ENCODE measurements around the gene KDM4F.

Gene KDM4F

DNA sequence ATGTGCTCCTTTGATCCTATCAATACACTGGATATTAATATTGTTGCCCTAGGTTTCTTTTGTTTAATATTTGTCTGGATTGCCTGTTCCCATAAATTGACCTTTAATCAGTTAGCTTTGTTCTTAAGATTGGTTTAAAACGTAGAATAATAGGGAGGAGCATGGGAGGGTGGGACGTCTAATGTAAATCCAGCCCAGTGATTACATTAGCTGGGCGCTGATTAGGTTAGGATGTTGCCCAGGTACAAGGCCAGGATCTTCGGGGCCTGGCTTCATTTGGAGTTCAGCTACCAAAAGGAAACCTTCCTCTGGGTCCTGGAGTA is 17.5 kb downstream of the KDM4F start, which contains the start of gene SRSF8:
SRSF8 (plus strand) TSS at position 204 of the 323 bp plus-strand sequence. CDS start 308 bp downstream, outside the sequence.
- DNase-seq: no peak

- DNase-seq: peak; percentile 80
Measured at GRCh38 chr11:95067039-95067840, 18.0 kb downstream of the KDM4F start.

- DNase-seq: no peak
Measured at GRCh38 chr11:95067841-95068219, 18.6 kb downstream of the KDM4F start.

DNA sequence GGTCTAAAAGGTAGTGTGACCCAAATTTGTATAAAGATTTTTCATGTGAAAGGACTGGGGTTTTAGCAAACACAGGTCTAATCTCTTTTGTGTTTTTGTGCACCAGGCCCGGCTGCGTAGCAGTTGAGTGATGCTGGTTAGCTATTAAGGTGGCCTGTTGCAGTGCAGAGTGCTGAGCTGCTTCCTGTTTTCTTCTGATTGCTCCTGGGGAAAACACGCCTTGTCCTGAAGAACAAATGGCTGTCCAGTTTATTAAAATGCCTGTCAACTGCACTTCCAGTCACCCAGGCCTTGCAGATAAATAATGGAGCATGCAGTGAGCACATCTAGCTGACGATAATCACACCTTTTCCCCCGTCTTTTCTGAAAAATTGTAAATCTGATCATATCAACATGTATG is 19.3 kb downstream of the KDM4F start:
- DNase-seq: peak; percentile 49

DNA sequence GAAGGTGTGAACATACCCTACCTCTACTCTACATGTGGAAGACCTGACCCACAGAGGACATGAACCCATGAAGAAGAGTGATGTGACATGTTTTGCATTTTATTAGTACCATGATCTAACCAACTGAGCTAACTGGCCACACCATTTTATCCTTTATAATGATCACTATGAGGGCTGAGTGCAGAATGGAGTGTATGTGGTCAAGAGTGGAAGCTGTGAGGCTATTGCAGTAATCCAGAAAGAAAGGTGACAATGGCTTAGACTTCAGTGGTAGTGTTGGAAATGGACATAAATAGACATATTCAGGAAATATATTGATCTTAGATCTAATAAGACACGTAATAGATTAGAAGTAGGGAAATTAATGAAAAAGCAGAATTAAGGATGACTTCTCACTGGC is 21.2 kb downstream of the KDM4F start:
- DNase-seq: no peak

GRCh38 chr11:95072948-95073347 is 23.7 kb downstream of the KDM4F start:
- DNase-seq: no peak

- no peak for DNase-seq
Measured at GRCh38 chr11:95074792-95075563, 25.8 kb downstream of the KDM4F start.

DNA sequence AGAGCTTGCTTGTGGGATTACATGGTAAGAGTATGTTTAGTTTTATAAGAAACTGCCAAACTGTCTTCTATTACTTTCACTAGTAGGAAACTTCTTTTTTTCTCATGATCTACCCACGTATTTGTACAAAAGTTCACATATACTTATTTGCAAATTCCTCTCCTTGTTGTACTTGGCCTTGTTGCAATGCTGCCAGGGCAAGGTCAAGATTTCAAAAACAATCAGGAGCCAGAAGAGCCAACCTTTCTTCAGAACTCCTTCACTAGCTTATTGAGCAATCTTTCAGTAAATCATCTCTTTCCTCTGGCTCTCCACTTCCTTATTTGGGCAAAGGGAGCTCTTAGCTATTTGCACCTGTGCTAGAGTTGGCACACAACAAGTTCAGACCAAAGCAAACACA is 27.2 kb downstream of the KDM4F start:
- no peak for DNase-seq

DNA sequence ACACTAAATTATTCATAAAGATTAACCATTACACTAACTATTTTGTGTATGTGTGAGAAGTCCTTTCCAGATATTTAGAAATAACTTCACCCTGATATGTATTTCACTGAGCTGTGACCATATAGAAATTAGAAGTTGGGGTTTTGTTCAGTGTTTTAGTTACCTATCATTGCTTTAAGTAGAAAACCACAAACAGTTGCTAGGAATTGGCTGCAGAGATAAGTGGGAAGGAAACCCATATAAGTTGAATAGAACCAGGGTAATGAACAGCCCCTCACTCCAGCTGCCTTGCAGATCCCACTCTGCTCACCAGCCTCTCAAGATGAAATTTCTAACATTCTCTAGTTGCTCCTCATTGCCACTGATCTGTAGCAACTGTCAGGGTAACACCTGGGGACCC is 27.8 kb downstream of the KDM4F start:
- no peak for DNase-seq

DNA sequence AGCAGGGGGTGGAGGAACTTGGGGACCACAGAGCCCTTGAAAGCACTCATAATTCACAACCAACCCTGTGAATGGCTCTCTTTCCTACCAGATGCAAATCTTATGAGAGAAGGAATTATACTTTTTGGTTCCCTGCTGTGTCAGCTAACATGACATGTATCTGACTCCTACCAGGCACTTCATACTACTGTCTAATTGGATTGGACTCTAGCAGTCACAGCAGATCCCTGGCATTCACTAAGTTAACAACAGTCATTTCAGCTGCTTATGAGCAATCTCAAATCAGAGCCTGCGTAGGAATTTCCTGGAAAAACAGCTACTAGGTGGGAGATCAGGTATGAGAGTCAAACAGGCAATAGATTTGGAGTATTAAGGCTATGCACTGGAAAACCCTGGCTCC is 29.3 kb downstream of the KDM4F start:
- no peak for DNase-seq

- no peak for DNase-seq
Measured at GRCh38 chr11:95081010-95081409, 31.8 kb downstream of the KDM4F start.

DNA sequence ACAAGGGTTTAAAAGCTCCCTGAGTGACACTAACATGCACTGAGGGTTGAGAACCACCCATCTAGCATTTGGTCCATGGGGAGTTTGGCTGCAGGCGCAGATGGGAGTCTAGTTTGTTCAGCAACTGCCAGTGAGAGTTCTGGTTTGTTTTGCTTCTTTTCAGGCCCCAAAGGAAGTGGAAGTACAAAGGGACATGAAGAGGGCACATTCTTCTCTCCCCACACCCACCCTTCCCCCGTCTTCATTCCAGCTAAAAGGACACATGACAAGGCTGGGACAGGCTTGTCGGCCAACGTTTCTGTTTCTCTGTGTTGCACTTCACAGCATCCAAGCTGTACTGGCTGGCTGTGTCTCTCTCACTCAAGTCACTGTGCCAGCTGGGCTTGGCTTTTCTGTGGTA is 32.2 kb downstream of the KDM4F start:
- no peak for DNase-seq

DNA sequence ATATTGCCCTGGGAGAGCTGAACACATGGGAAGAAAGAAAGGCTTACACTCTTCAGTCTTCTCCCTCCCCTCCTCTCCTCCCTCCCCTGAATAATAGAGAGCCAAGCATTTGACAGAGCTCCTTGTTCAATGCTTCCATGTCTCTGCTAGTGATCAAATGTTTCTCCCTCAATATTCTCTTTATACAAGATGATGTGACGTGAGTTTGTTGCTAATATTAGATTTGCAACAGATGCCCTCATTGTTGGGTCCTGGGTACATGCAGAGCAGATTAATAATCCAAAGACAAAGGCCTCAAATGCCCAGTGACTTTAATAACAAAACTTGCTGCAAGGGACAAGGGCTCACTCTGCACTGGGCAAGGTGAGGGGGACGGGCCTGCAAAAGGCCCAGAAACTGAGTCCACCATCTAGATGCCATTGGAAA is 33.4 kb downstream of the KDM4F start:
- DNase-seq: no peak

DNA sequence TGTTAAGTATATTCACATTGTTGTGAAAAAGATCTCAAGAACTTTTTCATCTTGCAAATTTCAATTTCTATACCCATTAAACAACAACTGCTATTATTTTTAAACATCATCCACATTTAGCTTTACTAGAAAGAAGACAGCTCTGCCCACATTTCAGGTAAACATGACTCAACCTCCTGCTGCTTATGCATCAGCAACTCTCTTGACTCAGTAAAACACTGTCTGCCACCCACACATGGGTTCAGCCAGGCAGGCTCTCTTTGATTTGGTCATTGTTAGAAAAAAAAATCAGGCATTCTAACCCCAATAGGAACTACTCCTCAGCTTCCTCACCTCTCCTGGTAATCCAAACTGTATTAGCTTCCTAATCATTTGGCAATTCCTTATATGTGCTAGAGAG is 35.3 kb downstream of the KDM4F start:
- DNase-seq: no peak

DNA sequence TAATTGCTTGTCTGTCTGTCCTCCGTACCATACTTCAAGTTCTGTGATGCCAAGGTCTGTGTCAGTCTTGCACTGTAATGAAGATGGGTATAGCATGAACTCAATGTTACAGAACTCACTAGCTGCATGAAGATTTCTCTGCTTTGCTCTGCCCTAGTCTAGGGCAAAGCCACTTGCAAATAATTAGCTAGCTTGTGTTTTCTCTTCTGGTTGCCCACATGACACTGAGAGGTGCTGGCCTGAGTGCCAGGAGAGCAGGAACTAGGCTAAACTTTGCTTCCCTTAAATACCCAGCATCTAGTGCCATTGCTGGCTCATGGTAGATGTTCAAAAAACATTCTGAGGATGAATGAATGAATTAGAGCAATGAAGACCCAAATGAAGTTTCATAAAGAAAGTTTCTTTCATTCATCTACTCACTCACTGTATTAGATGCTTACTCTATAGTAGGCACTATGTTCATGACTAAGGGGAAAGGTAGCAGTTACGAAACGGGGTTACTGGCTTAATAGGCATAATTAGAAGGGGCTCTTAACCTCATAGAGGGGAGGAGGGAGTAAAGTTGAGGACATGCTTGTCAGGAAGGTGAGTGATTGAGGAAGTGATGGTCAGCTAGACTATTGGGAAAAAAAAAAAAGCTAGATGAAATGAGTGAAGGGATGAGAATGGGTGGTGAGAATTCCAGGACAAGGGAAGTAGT is 36.0 kb downstream of the KDM4F start:
- DNase-seq: no peak

DNA sequence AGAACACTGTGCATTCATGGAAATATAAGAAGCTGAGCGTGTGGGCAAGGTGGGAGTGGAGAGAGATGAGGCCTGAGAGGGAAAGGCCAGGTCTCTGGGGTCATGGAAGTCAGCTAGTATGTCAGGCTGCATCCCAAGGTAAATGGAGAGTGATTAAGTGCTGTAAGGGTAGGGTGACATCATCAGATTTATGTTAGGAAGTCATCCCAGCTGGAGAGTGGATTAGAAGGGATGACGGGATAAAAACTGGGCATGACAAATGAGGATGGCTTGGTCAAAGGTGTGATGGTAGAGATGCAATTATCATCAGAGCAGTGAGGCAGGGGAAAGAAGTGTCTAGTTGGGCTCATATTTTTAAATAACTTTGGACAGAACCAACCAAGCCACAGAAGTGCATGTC is 36.9 kb downstream of the KDM4F start:
- DNase-seq: no peak

GRCh38 chr11:95086836-95087570 is 37.8 kb downstream of the KDM4F start:
- no peak for DNase-seq

DNA sequence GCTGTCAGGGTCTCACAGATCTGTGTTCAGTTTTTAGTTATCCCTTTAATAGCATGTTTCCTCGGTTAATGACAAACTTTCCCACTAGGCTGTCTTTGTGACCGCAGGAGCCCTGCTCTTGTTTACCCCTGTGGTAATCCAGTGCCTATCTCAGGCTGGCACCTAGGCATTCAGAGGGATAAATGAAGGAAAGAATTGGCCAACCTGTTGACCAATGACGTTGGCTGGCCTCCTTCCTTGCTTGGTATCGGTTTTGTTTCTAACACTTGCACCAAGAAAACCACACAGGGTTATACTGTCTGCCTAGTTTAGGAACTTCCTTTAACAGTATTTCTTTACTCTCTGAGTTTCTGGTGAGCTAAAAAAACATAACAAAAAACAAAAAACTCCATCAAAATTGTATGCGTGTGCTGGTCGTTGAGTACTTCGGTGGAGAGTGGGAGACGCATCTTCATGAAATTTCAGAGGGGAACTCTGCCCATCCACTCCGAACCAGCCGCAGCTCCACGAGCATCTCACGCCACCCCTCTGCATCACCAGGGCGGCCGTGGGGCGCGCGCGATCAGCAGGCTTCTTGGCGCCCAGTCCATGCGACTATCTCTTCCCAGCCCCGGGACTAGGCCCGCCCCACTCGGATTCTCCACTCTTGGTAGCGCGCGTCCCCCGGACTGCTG is 39.9 kb downstream of the KDM4F start:
- no peak for DNase-seq

GRCh38 chr11:95089620-95090542 is 40.7 kb downstream of the KDM4F start, which contains the start of gene ENDOD1:
TSS of gene ENDOD1 (plus strand) at chr11:95089846. CDS start at chr11:95089928, 82 bp downstream.
- peak; percentile 86 for DNase-seq

GRCh38 chr11:95091663-95092180 is 42.5 kb downstream of the KDM4F start:
- no peak for DNase-seq
